HL-60 (cell line): ENCODE data around the gene NRXN2.

Experiments
- DNase-seq, 2 experiments: peaks; one replicate each; pipeline ENCODE4 v3.0.0-alpha.2; 2010 to 2020; ENCODE audit warnings: low read depth in 1 of 2, low spot score in 1 of 2
- H3K27ac ChIP-seq: fragments of 250-450 bp; sonication (Bioruptor Pico); replicated peaks from 2 replicates; pipeline ENCODE4 v1.5.1; 2020; ENCODE audit warnings: mild to moderate bottlenecking, moderate library complexity
- H3K27me3 ChIP-seq: fragments of 250-450 bp; sonication (Bioruptor Pico); 2 replicates; pipeline ENCODE4 v1.5.1; 2021; ENCODE audit warnings: mild to moderate bottlenecking, moderate library complexity; ENCODE audit not compliant: insufficient read depth, poor library complexity, severe bottlenecking
- H3K4me3 ChIP-seq: replicated peaks from 2 replicates; pipeline ENCODE4 v1.5.1; 2011; ENCODE audit warnings: mild to moderate bottlenecking, control low read depth, low read length; ENCODE audit not compliant: insufficient read depth
- CTCF ChIP-seq: IDR thresholded peaks from one replicate; pipeline ENCODE4 v1.5.1; 2011; ENCODE audit warnings: low read length, control low read depth, inconsistent platforms; ENCODE audit not compliant: insufficient read depth
- GABPA ChIP-seq: IDR thresholded peaks from 2 replicates; pipeline ENCODE4 v1.6.1; 2012; ENCODE audit warnings: low read depth
- POLR2AphosphoS5 ChIP-seq: IDR thresholded peaks from 2 replicates; pipeline ENCODE4 v1.6.1; 2012; ENCODE audit warnings: low read depth
- REST ChIP-seq: IDR thresholded peaks from 2 replicates; pipeline ENCODE4 v1.6.1; 2012; ENCODE audit warnings: low read depth; ENCODE audit not compliant: insufficient replicate concordance
- SPI1 ChIP-seq: IDR thresholded peaks from 2 replicates; pipeline ENCODE4 v1.6.1; 2012; ENCODE audit warnings: low read depth, mild to moderate bottlenecking, borderline replicate concordance

NRXN2 gene

GRCh38 chr11:64711956-64712362, 11.0 kb downstream of the NRXN2 start:
- H3K27me3 ChIP-seq: peaks cover 46% of the 10 kb centered on the region

GRCh38 chr11:64711138-64711955, 11.7 kb downstream of the NRXN2 start:
- no peak for DNase-seq
- no peak overlapping the region for H3K27ac ChIP-seq
- peaks cover 40% of the 10 kb centered on the region for H3K27me3 ChIP-seq
- TF ChIP-seq POLR2AphosphoS5 (no peak), SPI1 (no peak), GABPA (no peak), CTCF (no peak), REST (no peak)
- H3K4me3 ChIP-seq: no peak overlapping the region

More at GRCh38 chr11:64711956-64712362, 11.0 kb downstream of the NRXN2 start:
- no peak for DNase-seq
- no peak overlapping the region for H3K27ac ChIP-seq
- H3K4me3 ChIP-seq: no peak overlapping the region
- TF ChIP-seq GABPA: no peak
- no peak for TF ChIP-seq POLR2AphosphoS5
- TF ChIP-seq REST: no peak
- no peak for TF ChIP-seq SPI1
- TF ChIP-seq CTCF: no peak

- Histone ChIP-seq H3K27ac (no peak overlapping the region), H3K27me3 (peaks cover 34% of the 10 kb centered on the region), H3K4me3 (no peak overlapping the region)
- TF ChIP-seq SPI1: no peak
- TF ChIP-seq POLR2AphosphoS5: no peak
- TF ChIP-seq GABPA: no peak
- TF ChIP-seq REST: no peak
- DNase-seq: no peak
Measured at GRCh38 chr11:64710418-64711137, 12.4 kb downstream of the NRXN2 start.
